Thyroid gland (tissue), 4 donors: Measurements from ENCODE around the gene GAGE12J.
"Not testable (repeated sequence)": the region's sequence is repeated elsewhere in the genome, so short reads cannot be mapped to it uniquely, and the experiment has no call there.

Experiments
- POLR2A ChIP-seq, 2 donors: fragments of 450-650 bp; IDR thresholded peaks; one replicate each; pipeline ENCODE4 v1.6.1; 2017; ENCODE audit warnings: antibody characterized with exemption in 2 of 2, mild to moderate bottlenecking in 2 of 2, moderate library complexity in 1 of 2
- TF ChIP-seq, protein P1 (sequence below), 6 experiments: fragments of 200-600 bp in 3 of 6; fragments of 450-650 bp in 3 of 6; sonication (generic) in 3 of 6; IDR thresholded peaks; one replicate each; pipeline ENCODE4 v1.5.1; 2016 to 2019; ENCODE audit warnings: antibody characterized with exemption in 6 of 6, mild to moderate bottlenecking in 2 of 6, inconsistent platforms in 1 of 6, moderate library complexity in 1 of 6

DNA sequence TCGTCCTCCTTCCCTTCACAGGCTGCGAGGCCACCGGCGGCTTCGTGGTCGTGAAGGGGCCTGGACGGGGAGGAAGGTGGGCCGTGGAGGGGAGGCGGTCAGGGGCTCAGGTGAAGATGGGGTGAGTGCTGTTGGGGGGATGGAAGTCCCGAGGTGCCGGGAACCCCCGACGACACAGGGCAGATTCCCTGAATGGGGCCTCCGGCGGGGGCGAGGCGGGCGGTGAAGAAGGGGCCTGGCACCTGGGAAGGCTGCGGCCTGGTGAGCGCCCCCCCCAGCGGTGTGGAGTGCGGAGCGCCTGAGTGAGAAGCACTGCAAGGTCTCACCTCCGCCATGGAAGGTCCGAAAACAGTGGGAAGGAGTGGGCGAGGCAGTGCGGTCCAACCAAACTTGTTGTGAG lies 429 bp downstream of the GAGE12J start:
- TF ChIP-seq, protein P1, sequence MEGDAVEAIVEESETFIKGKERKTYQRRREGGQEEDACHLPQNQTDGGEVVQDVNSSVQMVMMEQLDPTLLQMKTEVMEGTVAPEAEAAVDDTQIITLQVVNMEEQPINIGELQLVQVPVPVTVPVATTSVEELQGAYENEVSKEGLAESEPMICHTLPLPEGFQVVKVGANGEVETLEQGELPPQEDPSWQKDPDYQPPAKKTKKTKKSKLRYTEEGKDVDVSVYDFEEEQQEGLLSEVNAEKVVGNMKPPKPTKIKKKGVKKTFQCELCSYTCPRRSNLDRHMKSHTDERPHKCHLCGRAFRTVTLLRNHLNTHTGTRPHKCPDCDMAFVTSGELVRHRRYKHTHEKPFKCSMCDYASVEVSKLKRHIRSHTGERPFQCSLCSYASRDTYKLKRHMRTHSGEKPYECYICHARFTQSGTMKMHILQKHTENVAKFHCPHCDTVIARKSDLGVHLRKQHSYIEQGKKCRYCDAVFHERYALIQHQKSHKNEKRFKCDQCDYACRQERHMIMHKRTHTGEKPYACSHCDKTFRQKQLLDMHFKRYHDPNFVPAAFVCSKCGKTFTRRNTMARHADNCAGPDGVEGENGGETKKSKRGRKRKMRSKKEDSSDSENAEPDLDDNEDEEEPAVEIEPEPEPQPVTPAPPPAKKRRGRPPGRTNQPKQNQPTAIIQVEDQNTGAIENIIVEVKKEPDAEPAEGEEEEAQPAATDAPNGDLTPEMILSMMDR (IDR thresholded peaks at IDR 0.05), result not testable (repeated sequence)
- not testable (repeated sequence) for TF ChIP-seq POLR2A (IDR thresholded peaks at IDR 0.05)
